HUES48 (cell line): ENCODE data around the gene SLIT3.
"Not testable (repeated sequence)": the region's sequence is repeated elsewhere in the genome, so short reads cannot be mapped to it uniquely, and the experiment has no call there.

Experiments used
- H3K27ac ChIP-seq: one replicate; pipeline ENCODE4 v1.7.0; 2013; ENCODE audit warnings: low read depth, low read length, inconsistent platforms
- H3K27me3 ChIP-seq: 2 replicates; pipeline ENCODE4 v1.6.1; 2013; ENCODE audit warnings: mild to moderate bottlenecking, low read length; ENCODE audit not compliant: control insufficient read depth, insufficient read depth
- H3K36me3 ChIP-seq: 2 replicates; pipeline ENCODE4 v1.6.1; 2013; ENCODE audit warnings: low read length; ENCODE audit not compliant: control insufficient read depth, insufficient read depth
- H3K4me1 ChIP-seq: 2 replicates; pipeline ENCODE4 v1.6.1; 2013; ENCODE audit warnings: mild to moderate bottlenecking, low read length; ENCODE audit not compliant: control insufficient read depth, insufficient read depth
- H3K4me3 ChIP-seq: 2 replicates; pipeline ENCODE4 v1.5.1; 2013; ENCODE audit warnings: mild to moderate bottlenecking, low read depth, low read length
- H3K9ac ChIP-seq: 2 replicates; pipeline ENCODE4 v1.6.1; 2013; ENCODE audit warnings: mild to moderate bottlenecking, low read depth, low read length, moderate library complexity
- H3K9me3 ChIP-seq: 2 replicates; pipeline ENCODE4 v1.6.1; 2013; ENCODE audit warnings: low read length; ENCODE audit not compliant: control insufficient read depth, insufficient read depth

Gene SLIT3

GRCh38 chr5:169125571-169125970 is 175.4 kb downstream of the SLIT3 start:
- Histone ChIP-seq H3K27ac (no peak overlapping the region), H3K9ac (no peak overlapping the region), H3K4me3 (no peak overlapping the region), H3K27me3 (no peaks in the 10 kb centered on the region), H3K9me3 (0 out of 2 replicates have a peak, but pooled peaks cover 2% of the 10 kb centered on the region), H3K36me3 (no peaks in the 10 kb centered on the region), H3K4me1 (peaks cover 20% of the 10 kb centered on the region)

GRCh38 chr5:169122951-169123350 is 178.0 kb downstream of the SLIT3 start:
- H3K36me3 ChIP-seq: no peaks in the 10 kb centered on the region
- no peaks in the 10 kb centered on the region for H3K27me3 ChIP-seq
- H3K9ac ChIP-seq: no peak overlapping the region
- 0 out of 2 replicates have a peak, but pooled peaks cover 2% of the 10 kb centered on the region for H3K9me3 ChIP-seq
- no peak overlapping the region for H3K27ac ChIP-seq
- no peak overlapping the region for H3K4me3 ChIP-seq
- peaks cover 20% of the 10 kb centered on the region for H3K4me1 ChIP-seq

DNA sequence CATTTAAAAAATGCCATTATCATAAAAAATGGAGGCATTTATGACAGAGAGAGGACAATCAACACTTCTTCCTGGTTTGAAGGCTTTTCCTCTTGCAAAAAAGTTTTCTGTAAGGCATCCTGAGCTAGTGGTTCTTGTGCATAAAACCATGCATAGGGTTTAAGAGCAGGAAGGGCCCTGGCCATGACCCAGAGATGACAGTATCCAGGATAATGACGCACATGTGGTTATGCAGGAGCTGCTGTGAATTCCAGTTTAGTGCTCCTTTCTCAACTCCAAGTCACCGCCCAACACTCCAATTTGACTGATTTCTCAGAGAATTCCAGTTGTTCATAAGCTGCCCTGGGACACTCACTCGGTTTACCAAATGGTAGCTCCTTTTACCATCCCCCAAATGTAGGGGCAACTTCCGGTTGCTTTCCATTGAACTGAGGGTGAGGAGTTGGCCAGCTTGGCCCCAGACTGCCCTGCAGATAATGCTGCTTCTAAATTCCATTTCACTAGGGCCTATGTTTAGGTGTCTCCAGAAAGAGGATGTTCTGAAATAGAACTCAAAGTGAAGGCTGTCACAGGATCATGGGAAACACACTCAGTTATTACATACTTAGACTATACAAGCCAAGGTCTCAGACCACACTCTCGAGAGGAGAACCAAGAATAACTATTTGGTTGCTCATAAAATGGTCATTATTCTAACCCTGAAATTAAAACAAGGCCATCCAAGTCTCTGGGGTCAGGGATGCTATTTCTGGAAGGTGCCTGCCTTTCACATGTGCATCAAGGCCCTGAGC is 179.1 kb downstream of the SLIT3 start:
- H3K4me3 ChIP-seq: no peak overlapping the region
- no peak overlapping the region for H3K9ac ChIP-seq
- H3K4me1 ChIP-seq: peaks cover 10% of the 10 kb centered on the region; the same call in 1 of the 2 replicates
- no peaks in the 10 kb centered on the region for H3K27me3 ChIP-seq
- H3K27ac ChIP-seq: no peak overlapping the region
- H3K9me3 ChIP-seq: 0 out of 2 replicates have a peak, but pooled peaks cover 2% of the 10 kb centered on the region
- H3K36me3 ChIP-seq: no peaks in the 10 kb centered on the region

DNA sequence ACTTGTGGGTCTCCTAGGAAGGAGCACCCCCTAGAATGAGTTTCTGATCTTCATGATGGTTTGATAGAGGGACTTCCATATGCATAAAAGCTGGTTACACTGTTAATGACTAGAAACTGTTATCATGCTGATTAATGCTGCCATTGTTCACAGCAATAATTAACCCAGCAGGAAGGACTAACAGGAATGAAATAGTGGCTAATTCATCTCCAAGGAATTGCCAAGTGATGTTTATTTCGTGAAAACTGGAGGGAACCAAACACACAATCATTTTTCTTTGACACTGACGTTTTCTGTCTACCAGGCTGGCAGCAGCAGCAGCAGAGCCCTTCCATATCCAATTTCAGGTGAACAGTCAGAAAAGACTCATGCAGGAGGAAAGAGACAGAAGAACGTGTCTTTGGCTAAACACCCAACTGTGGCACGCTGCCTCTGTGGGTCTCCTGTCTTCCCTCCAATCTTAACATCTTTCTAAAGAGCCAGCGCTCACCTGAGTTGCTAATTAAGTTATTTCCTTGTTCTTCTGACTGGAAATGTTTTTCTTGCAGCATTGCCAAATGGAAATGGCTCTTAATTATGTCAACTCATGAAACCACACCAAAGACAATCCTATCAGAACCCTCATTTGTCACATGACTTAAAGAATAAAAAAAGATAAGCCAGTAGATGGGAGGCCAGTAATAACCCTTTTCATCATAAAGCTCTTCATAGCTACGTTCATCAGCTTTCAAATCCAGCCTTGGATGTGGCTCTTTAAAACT is 181.5 kb downstream of the SLIT3 start:
- no peak overlapping the region for H3K9ac ChIP-seq
- H3K4me1 ChIP-seq: peaks cover 7% of the 10 kb centered on the region
- no peak overlapping the region for H3K4me3 ChIP-seq
- no peaks in the 10 kb centered on the region for H3K27me3 ChIP-seq
- no peak overlapping the region for H3K27ac ChIP-seq
- H3K36me3 ChIP-seq: no peaks in the 10 kb centered on the region
- 0 out of 2 replicates have a peak, but pooled peaks cover 2% of the 10 kb centered on the region for H3K9me3 ChIP-seq

DNA sequence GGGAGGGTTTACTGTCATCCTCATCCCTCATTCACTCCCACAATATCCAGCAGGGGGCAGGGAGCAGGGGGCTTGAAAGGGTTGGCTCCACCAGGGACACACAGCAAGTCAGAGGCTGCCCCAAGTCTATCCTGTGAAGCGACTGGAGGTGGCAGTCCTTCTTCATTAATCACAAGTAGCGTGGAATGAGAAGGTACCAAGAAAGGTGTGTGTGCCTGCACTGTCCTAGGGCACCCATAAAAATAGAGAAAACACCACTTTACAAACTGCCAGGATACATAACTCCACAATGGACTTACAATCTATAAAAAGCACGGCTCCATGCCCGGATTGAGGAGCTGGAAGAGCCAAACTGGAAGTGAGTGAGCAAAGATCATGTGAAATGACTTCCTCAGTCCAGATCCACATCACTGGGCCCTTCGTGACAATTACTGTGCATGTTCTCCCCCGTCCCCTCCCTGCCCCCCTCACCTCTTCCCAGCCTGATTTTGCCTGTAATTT is 183.9 kb downstream of the SLIT3 start:
- Histone ChIP-seq H3K9me3 (no peaks in the 10 kb centered on the region), H3K9ac (no peak overlapping the region), H3K4me3 (no peak overlapping the region), H3K27ac (no peak overlapping the region), H3K36me3 (no peaks in the 10 kb centered on the region), H3K4me1 (peaks cover 7% of the 10 kb centered on the region), H3K27me3 (no peaks in the 10 kb centered on the region)

- H3K9ac ChIP-seq: no peak overlapping the region
- no peak overlapping the region for H3K4me3 ChIP-seq
- H3K4me1 ChIP-seq: peaks cover 3% of the 10 kb centered on the region; the same call in 1 of the 2 replicates
- H3K27me3 ChIP-seq: no peaks in the 10 kb centered on the region
- no peaks in the 10 kb centered on the region for H3K9me3 ChIP-seq
- no peaks in the 10 kb centered on the region for H3K36me3 ChIP-seq
- no peak overlapping the region for H3K27ac ChIP-seq
These were observed 185.3 kb downstream of the SLIT3 start for GRCh38 chr5:169115461-169116124.

- H3K27me3 ChIP-seq: no peaks in the 10 kb centered on the region
- H3K9ac ChIP-seq: no peak overlapping the region
- no peak overlapping the region for H3K4me3 ChIP-seq
- H3K9me3 ChIP-seq: no peaks in the 10 kb centered on the region
- no peaks in the 10 kb centered on the region for H3K36me3 ChIP-seq
- peaks cover 3% of the 10 kb centered on the region; the same call in 1 of the 2 replicates for H3K4me1 ChIP-seq
- no peak overlapping the region for H3K27ac ChIP-seq
These were observed 186.4 kb downstream of the SLIT3 start for GRCh38 chr5:169114466-169115065.

GRCh38 chr5:169112016-169112415 is 188.9 kb downstream of the SLIT3 start:
- Histone ChIP-seq H3K4me1 (peaks cover 3% of the 10 kb centered on the region; the same call in 1 of the 2 replicates), H3K9me3 (no peaks in the 10 kb centered on the region), H3K27ac (no peak overlapping the region), H3K4me3 (no peak overlapping the region), H3K27me3 (no peaks in the 10 kb centered on the region), H3K9ac (no peak overlapping the region), H3K36me3 (no peaks in the 10 kb centered on the region)

GRCh38 chr5:169106911-169107706 is 193.8 kb downstream of the SLIT3 start:
- H3K4me3 ChIP-seq: no peak overlapping the region

GRCh38 chr5:169105582-169105981 is 195.4 kb downstream of the SLIT3 start:
- not testable (repeated sequence) for H3K27ac ChIP-seq, H3K9me3 ChIP-seq, H3K4me3 ChIP-seq, H3K4me1 ChIP-seq, H3K9ac ChIP-seq, H3K27me3 ChIP-seq, H3K36me3 ChIP-seq

More at GRCh38 chr5:169106911-169107706, 193.8 kb downstream of the SLIT3 start:
- Histone ChIP-seq H3K9ac (no peak overlapping the region), H3K36me3 (no peaks in the 10 kb centered on the region), H3K27ac (no peak overlapping the region), H3K9me3 (no peaks in the 10 kb centered on the region), H3K4me1 (no peaks in the 10 kb centered on the region), H3K27me3 (no peaks in the 10 kb centered on the region)
